Measurements from ENCODE around the gene PRXL2A.

DNA sequence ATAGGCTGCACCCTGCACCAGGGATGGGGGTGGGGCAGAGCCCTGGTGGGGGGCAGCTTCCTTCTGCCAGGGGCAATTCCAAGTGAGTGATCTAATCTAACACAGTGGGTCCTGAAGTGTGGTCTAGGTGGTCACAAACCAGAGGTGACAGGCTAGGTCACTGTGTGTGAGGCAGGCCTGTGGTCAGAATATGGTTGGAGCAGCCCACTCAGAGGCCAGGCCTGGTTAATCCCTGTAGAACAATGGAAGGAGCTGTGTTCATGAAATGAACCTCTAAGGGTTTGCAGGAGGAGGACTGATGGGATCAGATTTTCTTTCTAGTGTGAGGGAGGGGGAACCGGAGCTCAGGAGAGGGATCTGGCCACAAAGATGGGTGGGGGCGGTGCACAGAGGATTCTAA lies 35.8 kb downstream of the PRXL2A start:
- TF ChIP-seq POLR2A (IDR thresholded peaks at IDR 0.05; ENCODE audit: low read depth, low read length) (no peak), TAF1 (IDR thresholded peaks at IDR 0.05; ENCODE audit: borderline replicate concordance, low read depth, low read length) (no peak)
